Endothelial cell of umbilical vein (primary cell): ENCODE results near the gene DCUN1D1. TPM values are rescaled to one million over a fixed set of nuclear protein-coding genes. Genes with fewer than 3 reads are reported as not detected.

ENCODE experiments used
- BruUV-seq: library from RNA; stranded (reverse); fragments of 400-500 nt; replicated peaks from 2 replicates; lab custom pipeline; 2021; lab: Mats Ljungman, UMichigan
- CTCF ChIA-PET: fragments of 300-600, 350-600 bp; sonication (Branson Sonifier 250); formaldehyde crosslinking; loops from one replicate; lab custom pipeline; 2021; ENCODE audit warnings: antibody characterized with exemption, inconsistent platforms; lab: Charles Lee
- POLR2A ChIA-PET: fragments of 300-600, 350-600 bp; sonication (Branson Sonifier 250); formaldehyde crosslinking; loops from one replicate; lab custom pipeline; 2021; ENCODE audit warnings: antibody characterized with exemption, inconsistent platforms; lab: Charles Lee
- DNase-seq: peaks from one replicate; pipeline ENCODE4 v3.0.0-alpha.2; 2011; ENCODE audit warnings: low read depth, low spot score
- FAIRE-seq: peaks from 2 replicates; lab custom pipeline; 2011; peaks lifted over from hg19 to GRCh38; lab: Jason Lieb, UNC
- H2AFZ ChIP-seq: 2 replicates; pipeline ENCODE4 v1.6.0; 2012; ENCODE audit warnings: low read depth, low read length, control low read depth, inconsistent platforms
- H3K27ac ChIP-seq: 2 replicates; pipeline ENCODE4 v1.5.1; 2011; ENCODE audit warnings: low read depth, mild to moderate bottlenecking, control low read depth, low read length, moderate library complexity; ENCODE audit not compliant: insufficient read depth
- H3K27me3 ChIP-seq, 2 experiments: 2 replicates each; pipeline versions ENCODE4 v1.6.0 to v1.6.1; 2011; ENCODE audit warnings: low read length in 2 of 2, mixed read lengths in 1 of 2; ENCODE audit not compliant: control insufficient read depth in 2 of 2, insufficient read depth in 2 of 2
- H3K36me3 ChIP-seq, 2 experiments: 2 replicates in 1 of 2; 3 replicates in 1 of 2; pipeline ENCODE4 v1.5.1; 2011; ENCODE audit warnings: low read length in 2 of 2, mild to moderate bottlenecking in 1 of 2, moderate library complexity in 1 of 2; ENCODE audit not compliant: control insufficient read depth in 2 of 2, insufficient read depth in 2 of 2; ENCODE audit errors: extremely low read depth in 1 of 2
- H3K4me1 ChIP-seq: 3 replicates; pipeline ENCODE4 v1.5.1; 2011; ENCODE audit warnings: mild to moderate bottlenecking, low read length; ENCODE audit not compliant: control insufficient read depth, insufficient read depth; ENCODE audit errors: extremely low read depth
- H3K4me2 ChIP-seq: 2 replicates; pipeline ENCODE4 v1.6.1; 2011; ENCODE audit warnings: low read length, control low read depth, mixed read lengths; ENCODE audit not compliant: insufficient read depth
- H3K4me3 ChIP-seq, 3 experiments: fragments of 200-600 bp in 1 of 3; sonication (generic), shearing (Covaris generic) in 1 of 3; replicated peaks in 1 of 3; 2 replicates each; pipeline ENCODE4 v1.5.1; 2011 to 2016; ENCODE audit warnings: control low read depth in 3 of 3, low read length in 3 of 3, mild to moderate bottlenecking in 2 of 3, inconsistent platforms in 1 of 3, low read depth in 1 of 3, moderate library complexity in 1 of 3; ENCODE audit not compliant: insufficient read depth in 1 of 3
- H3K79me2 ChIP-seq: 2 replicates; pipeline ENCODE4 v1.6.0; 2012; ENCODE audit warnings: low read length, inconsistent platforms; ENCODE audit not compliant: control insufficient read depth, insufficient read depth
- H3K9ac ChIP-seq: replicated peaks from 2 replicates; pipeline ENCODE3; 2011; ENCODE audit warnings: low read length, control low read depth; ENCODE audit not compliant: insufficient read depth; ENCODE audit errors: extremely low read depth
- H3K9me1 ChIP-seq: replicated peaks from 3 replicates; pipeline ENCODE4 v1.6.0; 2011; ENCODE audit warnings: mild to moderate bottlenecking, low read length; ENCODE audit not compliant: control insufficient read depth, insufficient read depth; ENCODE audit errors: extremely low read depth
- H3K9me3 ChIP-seq: replicated peaks from 2 replicates; pipeline ENCODE4 v1.5.1; 2012; ENCODE audit warnings: low read length, inconsistent platforms; ENCODE audit not compliant: control insufficient read depth, insufficient read depth
- H4K20me1 ChIP-seq: replicated peaks from 2 replicates; pipeline ENCODE3; 2011; ENCODE audit warnings: mild to moderate bottlenecking, low read length; ENCODE audit not compliant: control insufficient read depth, insufficient read depth; ENCODE audit errors: extremely low read depth
- EZH2 ChIP-seq: IDR thresholded peaks from 2 replicates; pipeline ENCODE4 v1.6.1; 2012; ENCODE audit warnings: borderline replicate concordance, low read depth, mild to moderate bottlenecking, moderate library complexity, low read length, inconsistent platforms; ENCODE audit not compliant: severe bottlenecking
- FOS ChIP-seq: IDR thresholded peaks from 2 replicates; pipeline ENCODE4 v1.6.1; 2011; ENCODE audit warnings: mild to moderate bottlenecking, low read length, moderate library complexity, borderline replicate concordance; ENCODE audit not compliant: insufficient read depth
- GATA2 ChIP-seq: IDR thresholded peaks from 2 replicates; pipeline ENCODE4 v1.7.0; 2011; ENCODE audit warnings: low read depth, mild to moderate bottlenecking, moderate library complexity, mixed read lengths, low read length; ENCODE audit not compliant: insufficient read length, insufficient read depth
- JUN ChIP-seq: IDR thresholded peaks from 2 replicates; pipeline ENCODE4 v1.6.1; 2011; ENCODE audit warnings: borderline replicate concordance, low read depth; ENCODE audit not compliant: insufficient read length, insufficient read depth
- MYC ChIP-seq: IDR thresholded peaks from one replicate; pipeline ENCODE4 v1.6.1; 2011; ENCODE audit warnings: mild to moderate bottlenecking, low read depth, low read length
- POLR2A ChIP-seq: IDR thresholded peaks from 2 replicates; pipeline ENCODE4 v1.6.1; 2012; ENCODE audit warnings: low read depth, mild to moderate bottlenecking, control low read depth, low read length
- POLR2AphosphoS5 ChIP-seq: IDR thresholded peaks from 2 replicates; pipeline ENCODE4 v1.6.1; 2012; ENCODE audit warnings: low read depth, mild to moderate bottlenecking, control low read depth, low read length, moderate library complexity; ENCODE audit not compliant: insufficient read depth
- dilution Hi-C: fragments of 300-500 bp; cut with MboI; formaldehyde crosslinking; loops from one replicate; pipeline ENCODE4 v1.15.0; 2019; ENCODE audit warnings: low sequenced_read_pairs; ENCODE audit not compliant: extremely low pct_ligation_motif_present
- intact Hi-C: fragments of 100-400 bp; cut with micrococcal nuclease; formaldehyde crosslinking; loops from one replicate; pipeline ENCODE4 v1.10.0; 2022
- polyA plus RNA-seq, 4 experiments: library from polyadenylated mRNA; depleted of rRNA in 3 of 4; stranded (reverse) in 3 of 4; unstranded in 1 of 4; fragments of >200 nt; gene quantifications; 2 replicates each; pipeline versions ENCODE4 v1.2.1 to v1.2.3, GENCODE V29; 2011 to 2012; ENCODE audit warnings: missing spikeins in 1 of 4
- total RNA-seq: library from RNA; stranded (reverse); gene quantifications from 2 replicates; pipeline ENCODE4 v1.2.3, GENCODE V29; 2021
- TF ChIP-seq, protein P1 (sequence below), 2 donors: IDR thresholded peaks; 1 replicate in 1 of 2; 2 replicates in 1 of 2; pipeline ENCODE4 v1.5.1; 2011; ENCODE audit warnings: low read length in 2 of 2, mild to moderate bottlenecking in 2 of 2, moderate library complexity in 2 of 2, control low read depth in 1 of 2, inconsistent platforms in 1 of 2, low read depth in 1 of 2; ENCODE audit not compliant: insufficient read depth in 1 of 2; ENCODE audit errors: extremely low read depth in 1 of 2
- TF ChIP-seq, protein P2 (sequence below): IDR thresholded peaks from 2 replicates; pipeline ENCODE4 v1.6.1; 2011; ENCODE audit not compliant: insufficient read depth, insufficient read length

Gene DCUN1D1
- total and polyA plus RNA-seq, 2 donors (not counting 3 experiments of a cell fraction or from before 2014, with no cell fraction given) = 4.9 to 41.3 TPM

DNA sequence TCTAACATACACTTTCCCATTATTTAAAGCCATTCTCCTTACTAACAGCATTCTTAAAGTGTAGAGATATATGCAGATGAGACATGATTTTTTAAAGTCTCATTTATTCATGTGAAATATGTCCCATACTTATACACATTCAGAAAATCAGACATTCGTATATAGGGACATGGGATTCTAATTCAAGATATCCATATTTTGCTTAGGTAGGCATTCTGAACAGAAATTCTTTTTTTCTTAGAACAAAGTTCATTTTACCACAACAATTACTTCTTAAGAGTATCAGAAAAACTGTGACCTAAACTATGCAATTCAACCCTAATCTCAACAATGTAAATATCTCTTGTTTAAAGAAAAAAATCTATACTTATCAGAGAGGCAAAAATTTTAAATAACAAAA is 16.2 kb downstream of the DCUN1D1 start:
- dilution Hi-C loops = no loop called here
- DNase-seq = no peak

DNA sequence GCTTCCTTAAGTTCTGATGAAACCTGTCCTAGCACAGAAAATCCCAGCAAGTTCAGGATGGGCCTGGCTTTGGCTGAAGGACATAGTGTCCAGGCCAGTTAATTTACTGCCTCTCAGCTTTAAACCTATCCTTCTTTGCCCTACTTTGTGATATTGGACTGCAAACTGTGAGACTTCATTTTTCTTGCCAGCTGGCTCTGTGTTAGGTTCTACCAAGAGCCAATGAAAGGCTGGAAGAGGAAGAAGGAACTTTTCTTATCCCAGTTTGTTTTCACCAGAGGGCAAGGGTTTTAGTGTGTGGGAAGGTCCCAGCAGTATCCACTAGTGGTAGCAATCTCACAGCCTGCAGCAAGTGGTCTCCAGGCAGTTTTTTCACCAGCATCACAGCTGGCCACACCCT is 18.2 kb downstream of the DCUN1D1 start:
- Histone ChIP-seq H4K20me1 (peaks cover 3% of the 10 kb centered on the region), H3K4me1 (no peaks in the 10 kb centered on the region), H3K27ac (no peak overlapping the region), H3K9me1 (no peaks in the 10 kb centered on the region), H3K36me3 (peaks cover 0 to 4% of the 10 kb centered on the region in 2 experiments), H3K9ac (no peak overlapping the region), H3K4me2 (no peak overlapping the region), H2AFZ (no peak overlapping the region), H3K4me3 (no peak overlapping the region), H3K79me2 (peaks cover 14% of the 10 kb centered on the region), H3K27me3 (no peaks in the 10 kb centered on the region), H3K9me3 (no peaks in the 10 kb centered on the region)
- POLR2A ChIA-PET = no interaction called here
- no TSS peak for BruUV-seq
- FAIRE-seq = no peak
- no peak for DNase-seq
- TF ChIP-seq POLR2AphosphoS5 (no peak), FOS (no peak), MYC (no peak), POLR2A (no peak), GATA2 (no peak), EZH2 (no peak), JUN (no peak)
- TF ChIP-seq, protein P1, sequence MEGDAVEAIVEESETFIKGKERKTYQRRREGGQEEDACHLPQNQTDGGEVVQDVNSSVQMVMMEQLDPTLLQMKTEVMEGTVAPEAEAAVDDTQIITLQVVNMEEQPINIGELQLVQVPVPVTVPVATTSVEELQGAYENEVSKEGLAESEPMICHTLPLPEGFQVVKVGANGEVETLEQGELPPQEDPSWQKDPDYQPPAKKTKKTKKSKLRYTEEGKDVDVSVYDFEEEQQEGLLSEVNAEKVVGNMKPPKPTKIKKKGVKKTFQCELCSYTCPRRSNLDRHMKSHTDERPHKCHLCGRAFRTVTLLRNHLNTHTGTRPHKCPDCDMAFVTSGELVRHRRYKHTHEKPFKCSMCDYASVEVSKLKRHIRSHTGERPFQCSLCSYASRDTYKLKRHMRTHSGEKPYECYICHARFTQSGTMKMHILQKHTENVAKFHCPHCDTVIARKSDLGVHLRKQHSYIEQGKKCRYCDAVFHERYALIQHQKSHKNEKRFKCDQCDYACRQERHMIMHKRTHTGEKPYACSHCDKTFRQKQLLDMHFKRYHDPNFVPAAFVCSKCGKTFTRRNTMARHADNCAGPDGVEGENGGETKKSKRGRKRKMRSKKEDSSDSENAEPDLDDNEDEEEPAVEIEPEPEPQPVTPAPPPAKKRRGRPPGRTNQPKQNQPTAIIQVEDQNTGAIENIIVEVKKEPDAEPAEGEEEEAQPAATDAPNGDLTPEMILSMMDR (IDR thresholded peaks at IDR 0.05; ENCODE audit: extremely low read depth in 1 of 2, insufficient read depth in 1 of 2, low read depth in 1 of 2, low read length in 2 of 2) = no peak
- TF ChIP-seq, protein P2, sequence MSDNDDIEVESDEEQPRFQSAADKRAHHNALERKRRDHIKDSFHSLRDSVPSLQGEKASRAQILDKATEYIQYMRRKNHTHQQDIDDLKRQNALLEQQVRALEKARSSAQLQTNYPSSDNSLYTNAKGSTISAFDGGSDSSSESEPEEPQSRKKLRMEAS = no peak
- intact Hi-C loops = no loop called here
- dilution Hi-C loops = no loop called here
- CTCF ChIA-PET = interaction anchor here (0.5 kb wide), 1 partner anchor 1245 kb away, joined by 3 read pairs; no protein-coding TSS in a partner anchor

More for the DNA sequence above, 16.2 kb downstream of the DCUN1D1 start:
- no peaks in the 10 kb centered on the region for H3K9me1 ChIP-seq
- peaks cover 4% of the 10 kb centered on the region for H4K20me1 ChIP-seq
- peaks cover 2% of the 10 kb centered on the region for H3K4me1 ChIP-seq
- no peak overlapping the region for H3K9ac ChIP-seq
- H3K27me3 ChIP-seq = no peaks in the 10 kb centered on the region
- intact Hi-C loops = no loop called here
- no peaks in the 10 kb centered on the region for H3K9me3 ChIP-seq
- peaks cover 0 to 4% of the 10 kb centered on the region in 2 experiments for H3K36me3 ChIP-seq
- no peak overlapping the region for H2AFZ ChIP-seq
- no peak overlapping the region for H3K4me2 ChIP-seq
- no peak for TF ChIP-seq JUN
- BruUV-seq = no TSS peak
- peaks cover 26% of the 10 kb centered on the region for H3K79me2 ChIP-seq
- ChIA-PET CTCF (no interaction called here), POLR2A (no interaction called here)
- H3K4me3 ChIP-seq = no peak overlapping the region
- no peak for FAIRE-seq
- no peak overlapping the region for H3K27ac ChIP-seq
